ENCODE data around the gene IL32. TPM values are rescaled to one million over a fixed set of nuclear protein-coding genes. Genes with fewer than 3 reads are reported as not detected.

The IL32 gene
- total RNA-seq, 4 donors from 2014 or later: 45.4 to 79.0 (median 54.6) TPM

- no peak for ATAC-seq
Measured at GRCh38 chr16:3115561-3115960, 50.1 kb downstream of the IL32 start.

GRCh38 chr16:3118204-3118790 lies 52.9 kb downstream of the IL32 start:
- H3K4me1 ChIP-seq: peaks cover 14% of the 10 kb centered on the region in 2 donors
- H3K9me3 ChIP-seq: no peaks in the 10 kb centered on the region
- no peak overlapping the region for H3K4me3 ChIP-seq
- TF ChIP-seq CTCF (IDR thresholded peaks at IDR 0.05 in 4 of 5, conservative IDR thresholded peaks at IDR 0.05 in 1 of 5): no peak
- TF ChIP-seq POLR2A (IDR thresholded peaks at IDR 0.05): no peak
- intact Hi-C loops (cut with DNase I; ENCODE audit: low total_unique reads): no loop called here
- in situ Hi-C loops (cut with MboI; ENCODE audit: low sequenced_read_pairs in 4 of 4): no loop called here
- peaks cover 0 to 7% of the 10 kb centered on the region in 2 donors for H3K36me3 ChIP-seq
- DNase-seq (no peak), ATAC-seq (no peak)
- H3K27me3 ChIP-seq: no peaks in the 10 kb centered on the region
- no peak overlapping the region for H3K27ac ChIP-seq

More at GRCh38 chr16:3115561-3115960, 50.1 kb downstream of the IL32 start:
- Histone ChIP-seq H3K27me3 (no peaks in the 10 kb centered on the region), H3K4me1 (peaks cover 10 to 12% of the 10 kb centered on the region in 2 donors), H3K36me3 (peaks cover 0 to 7% of the 10 kb centered on the region in 2 donors), H3K27ac (no peak overlapping the region), H3K9me3 (no peaks in the 10 kb centered on the region), H3K4me3 (no peak overlapping the region)
- TF ChIP-seq POLR2A (IDR thresholded peaks at IDR 0.05): no peak
- TF ChIP-seq CTCF (IDR thresholded peaks at IDR 0.05 in 4 of 5, conservative IDR thresholded peaks at IDR 0.05 in 1 of 5): no peak
- DNase-seq: no peak
- in situ Hi-C loops (cut with MboI; ENCODE audit: low sequenced_read_pairs in 4 of 4) (no loop called here), intact Hi-C loops (cut with DNase I; ENCODE audit: low total_unique reads) (no loop called here)

- intact Hi-C loops (cut with DNase I; ENCODE audit: low total_unique reads) (no loop called here), in situ Hi-C loops (cut with MboI; ENCODE audit: low sequenced_read_pairs in 4 of 4) (no loop called here)
- H3K4me1 ChIP-seq: peaks cover 13 to 15% of the 10 kb centered on the region in 2 donors
- H3K27ac ChIP-seq: no peak overlapping the region
- H3K4me3 ChIP-seq: no peak overlapping the region
- H3K27me3 ChIP-seq: no peaks in the 10 kb centered on the region
- ATAC-seq: no peak
- H3K9me3 ChIP-seq: no peaks in the 10 kb centered on the region
- no peak for DNase-seq
- no peak for TF ChIP-seq CTCF (IDR thresholded peaks at IDR 0.05 in 4 of 5, conservative IDR thresholded peaks at IDR 0.05 in 1 of 5)
- TF ChIP-seq POLR2A (IDR thresholded peaks at IDR 0.05): no peak
- H3K36me3 ChIP-seq: peaks cover 0 to 7% of the 10 kb centered on the region in 2 donors
Measured at GRCh38 chr16:3118846-3119245, 53.4 kb downstream of the IL32 start.

Other genes with a start within 250 kb of the IL32 start
- gene PRSS21, start 248.4 kb upstream of the IL32 start, total RNA-seq: not detected
- not detected for gene ZG16B, start 235.3 kb upstream of the IL32 start, total RNA-seq
- gene PRSS22, start 207.5 kb upstream of the IL32 start, total RNA-seq: not detected
- gene FLYWCH2, start 182.4 kb upstream of the IL32 start, total RNA-seq: 10 to 100 TPM; 19.5 to 54.5 (median 30.2) TPM
- gene FLYWCH1, start 153.7 kb upstream of the IL32 start, total RNA-seq: 10 to 100 TPM; 41.7 to 49.7 (median 44.0) TPM
- gene KREMEN2, start 101.4 kb upstream of the IL32 start, total RNA-seq: not detected
- gene PAQR4, start 96.3 kb upstream of the IL32 start, total RNA-seq: 10 to 100 TPM in 2 of 4 donors, 1 to 10 TPM in 2; 4.2 to 14.6 (median 10.2) TPM
- gene PKMYT1, start 85.2 kb upstream of the IL32 start, total RNA-seq: 1 to 10 TPM in 2 of 4 donors, not detected in 2; 1.4 to 2.4 TPM
- gene CLDN9, start 52.7 kb upstream of the IL32 start, total RNA-seq: under 1 TPM in 1 of 4 donors, not detected in 3; 0.40 TPM
- under 1 TPM in 1 of 4 donors, not detected in 3; 0.55 TPM for gene CLDN6, start 47.5 kb upstream of the IL32 start, total RNA-seq
- gene TNFRSF12A, start 45.3 kb upstream of the IL32 start, total RNA-seq: 100 to 1,000 TPM in 2 of 4 donors, 10 to 100 TPM in 2; 34.0 to 161 (median 85.5) TPM
- gene HCFC1R1, start 41.7 kb upstream of the IL32 start, total RNA-seq: 100 to 1,000 TPM in 1 of 4 donors, 10 to 100 TPM in 3; 41.8 to 124 (median 66.9) TPM
- 10 to 100 TPM; 15.0 to 31.1 (median 21.5) TPM for gene THOC6, start 41.6 kb upstream of the IL32 start, total RNA-seq
- under 1 TPM in 1 of 4 donors, not detected in 3; 0.32 TPM for gene BICDL2, start 28.7 kb upstream of the IL32 start, total RNA-seq
- gene MMP25, start 19.1 kb upstream of the IL32 start, total RNA-seq: under 1 TPM in 3 of 4 donors, not detected in 1; 0.15 to 0.75 (median 0.58) TPM
- not detected for gene ZSCAN10, start 33.7 kb downstream of the IL32 start, total RNA-seq
- gene ZNF205, start 46.9 kb downstream of the IL32 start, total RNA-seq: 10 to 100 TPM in 1 of 4 donors, 1 to 10 TPM in 3; 4.8 to 10.8 (median 6.1) TPM
- gene ZNF213, start 69.4 kb downstream of the IL32 start, total RNA-seq: 10 to 100 TPM in 3 of 4 donors, 1 to 10 TPM in 1; 8.9 to 18.6 (median 14.5) TPM
- gene OR1F1, start 122.6 kb downstream of the IL32 start, total RNA-seq: not detected
- 1 to 10 TPM in 3 of 4 donors, under 1 TPM in 1; 0.49 to 3.2 (median 2.2) TPM for gene ZNF200, start 169.5 kb downstream of the IL32 start, total RNA-seq
- 1 to 10 TPM in 1 of 4 donors, under 1 TPM in 3; 0.32 to 1.2 (median 0.76) TPM for gene MEFV, start 191.0 kb downstream of the IL32 start, total RNA-seq
- gene ZNF263, start 217.9 kb downstream of the IL32 start, total RNA-seq: 10 to 100 TPM; 13.5 to 18.5 (median 15.5) TPM
- 1 to 10 TPM; 2.5 to 8.1 (median 4.4) TPM for gene TIGD7, start 239.8 kb downstream of the IL32 start, total RNA-seq
- gene ZNF75A, start 239.9 kb downstream of the IL32 start, total RNA-seq: 10 to 100 TPM in 3 of 4 donors, 1 to 10 TPM in 1; 5.5 to 13.2 (median 12.5) TPM